ENCODE results near the gene C19orf38.

C19orf38 gene

DNA sequence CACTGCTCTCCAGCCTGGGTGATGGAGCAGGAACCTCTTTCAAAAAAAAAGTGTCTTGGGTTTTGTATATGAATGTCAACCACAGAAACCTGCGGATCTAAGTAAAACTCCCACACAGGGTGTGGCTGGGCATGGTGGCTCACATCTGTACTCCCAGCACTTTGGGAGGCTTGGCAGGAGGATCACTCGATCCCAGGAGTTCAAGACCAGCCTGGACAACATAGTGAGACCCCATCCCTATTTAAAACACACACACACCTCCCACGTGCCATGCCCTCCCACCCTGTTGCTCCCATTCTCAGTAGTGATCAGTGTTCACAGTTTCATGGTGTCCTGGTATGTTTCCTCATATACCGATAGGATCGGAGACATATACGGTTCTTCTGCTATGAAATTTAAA is 21.4 kb upstream of the C19orf38 start:
- Histone ChIP-seq H3K27ac (ENCODE audit: low read depth, low read length) (no peak overlapping the region), H3K36me3 (ENCODE audit: control insufficient read depth, insufficient read depth, low read length) (peaks cover 53% of the 10 kb centered on the region), H3K27me3 (ENCODE audit: control insufficient read depth, insufficient read depth, low read length) (no peaks in the 10 kb centered on the region)

DNA sequence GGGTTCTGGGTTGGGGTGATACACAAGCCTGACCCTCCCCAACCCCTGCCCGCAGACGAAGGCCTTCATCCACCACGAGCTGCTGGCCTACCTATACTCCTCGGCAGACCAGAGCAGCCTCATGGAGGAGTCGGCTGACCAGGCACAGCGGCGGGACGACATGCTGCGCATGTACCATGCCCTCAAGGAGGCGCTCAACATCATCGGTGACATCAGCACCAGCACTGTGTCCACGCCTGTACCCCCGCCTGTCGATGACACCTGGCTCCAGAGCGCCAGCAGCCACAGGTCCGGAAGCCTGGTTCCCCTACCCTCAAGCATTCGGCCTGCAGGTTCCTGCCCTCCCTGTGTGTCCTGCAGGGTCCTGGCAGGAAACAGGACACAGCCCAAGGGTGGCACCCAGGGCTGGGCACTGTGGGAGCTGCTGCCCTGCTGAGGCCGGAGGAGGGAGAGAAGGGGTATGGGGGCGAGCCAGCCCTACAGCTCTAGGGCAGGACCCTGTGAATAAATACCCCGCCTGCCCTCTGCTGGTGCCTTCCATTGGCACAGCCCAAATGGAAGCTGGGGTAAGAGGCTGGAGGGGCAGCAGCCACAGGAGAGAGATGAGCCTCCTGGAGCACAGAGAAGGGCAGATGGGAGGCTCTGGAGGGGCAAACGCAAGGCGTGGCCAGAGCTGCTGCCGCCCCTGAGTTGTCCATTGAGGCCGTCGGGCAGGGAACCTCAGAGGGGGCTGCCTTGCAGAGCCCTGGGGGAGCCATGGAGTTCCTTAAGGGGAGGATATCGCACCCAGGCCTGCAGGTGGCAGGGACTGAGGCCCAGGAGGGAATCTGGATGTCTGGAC is 19.0 kb upstream of the C19orf38 start:
- H3K4me1 ChIP-seq (ENCODE audit: control insufficient read depth, insufficient read depth, low read length), result no peaks in the 10 kb centered on the region
- H3K9ac ChIP-seq (ENCODE audit: low read length), result no peak overlapping the region
- no peaks in the 10 kb centered on the region for H3K27me3 ChIP-seq (ENCODE audit: control insufficient read depth, insufficient read depth, low read length)
- H3K9me3 ChIP-seq (ENCODE audit: control insufficient read depth, insufficient read depth, low read depth, low read length), result no peaks in the 10 kb centered on the region
- H3K36me3 ChIP-seq (ENCODE audit: control insufficient read depth, insufficient read depth, low read length), result peaks cover 66% of the 10 kb centered on the region
- no peak overlapping the region for H3K27ac ChIP-seq (ENCODE audit: low read depth, low read length)
- no peak overlapping the region for H3K4me3 ChIP-seq (ENCODE audit: low read depth, low read length)

More for the DNA sequence above, 21.4 kb upstream of the C19orf38 start:
- Histone ChIP-seq H3K9me3 (ENCODE audit: control insufficient read depth, insufficient read depth, low read depth, low read length) (no peaks in the 10 kb centered on the region), H3K9ac (ENCODE audit: low read length) (no peak overlapping the region), H3K4me1 (ENCODE audit: control insufficient read depth, insufficient read depth, low read length) (no peaks in the 10 kb centered on the region), H3K4me3 (ENCODE audit: low read depth, low read length) (no peak overlapping the region)

DNA sequence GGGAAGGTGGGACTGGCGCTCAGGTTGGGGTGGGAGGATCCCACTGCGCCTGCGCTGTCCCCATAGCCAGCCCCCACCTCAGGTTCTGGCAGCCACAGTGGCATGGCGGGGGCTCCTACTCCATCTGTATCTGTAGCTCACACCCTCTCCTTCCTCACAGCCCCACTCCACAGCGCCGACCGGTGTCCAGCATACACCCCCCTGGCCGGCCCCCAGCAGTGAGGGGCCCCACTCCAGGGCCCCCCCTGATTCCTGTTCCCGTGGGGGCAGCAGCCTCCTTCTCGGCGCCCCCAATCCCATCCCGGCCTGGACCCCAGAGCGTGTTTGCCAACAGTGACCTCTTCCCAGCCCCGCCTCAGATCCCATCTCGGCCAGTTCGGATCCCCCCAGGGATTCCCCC is 18.2 kb upstream of the C19orf38 start:
- no peak overlapping the region for H3K27ac ChIP-seq (ENCODE audit: low read depth, low read length)
- no peak overlapping the region for H3K9ac ChIP-seq (ENCODE audit: low read length)

DNA sequence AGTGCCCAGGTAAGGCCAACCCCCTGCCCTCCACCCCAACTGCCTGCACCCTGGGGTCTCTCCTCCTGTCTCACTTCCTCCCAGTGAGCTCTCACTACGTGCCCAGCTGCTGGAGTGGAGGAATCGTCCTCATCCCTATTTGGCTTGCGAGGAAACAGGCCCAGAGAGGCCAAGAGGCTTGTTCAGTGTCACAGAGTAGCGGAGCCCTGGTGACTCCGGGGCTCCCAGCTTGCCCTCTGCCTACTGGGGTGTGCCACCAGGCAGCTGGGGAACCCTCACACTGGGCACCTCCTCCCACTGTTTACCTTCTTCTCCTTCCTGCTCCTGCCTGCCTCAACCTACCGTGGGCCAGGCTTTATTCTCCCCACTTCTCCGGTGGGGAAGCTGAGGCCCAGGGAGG is 17.8 kb upstream of the C19orf38 start:
- no peaks in the 10 kb centered on the region for H3K4me1 ChIP-seq (ENCODE audit: control insufficient read depth, insufficient read depth, low read length)
- H3K4me3 ChIP-seq (ENCODE audit: low read depth, low read length), result no peak overlapping the region
- H3K9ac ChIP-seq (ENCODE audit: low read length), result no peak overlapping the region
- no peaks in the 10 kb centered on the region for H3K27me3 ChIP-seq (ENCODE audit: control insufficient read depth, insufficient read depth, low read length)
- H3K36me3 ChIP-seq (ENCODE audit: control insufficient read depth, insufficient read depth, low read length), result peaks cover 57% of the 10 kb centered on the region
- no peaks in the 10 kb centered on the region for H3K9me3 ChIP-seq (ENCODE audit: control insufficient read depth, insufficient read depth, low read depth, low read length)
- H3K27ac ChIP-seq (ENCODE audit: low read depth, low read length), result no peak overlapping the region

More for the DNA sequence above, 18.2 kb upstream of the C19orf38 start:
- H3K36me3 ChIP-seq (ENCODE audit: control insufficient read depth, insufficient read depth, low read length), result peaks cover 59% of the 10 kb centered on the region
- H3K4me3 ChIP-seq (ENCODE audit: low read depth, low read length), result no peak overlapping the region
- H3K27me3 ChIP-seq (ENCODE audit: control insufficient read depth, insufficient read depth, low read length), result no peaks in the 10 kb centered on the region
- H3K9me3 ChIP-seq (ENCODE audit: control insufficient read depth, insufficient read depth, low read depth, low read length), result no peaks in the 10 kb centered on the region
- H3K4me1 ChIP-seq (ENCODE audit: control insufficient read depth, insufficient read depth, low read length), result no peaks in the 10 kb centered on the region

DNA sequence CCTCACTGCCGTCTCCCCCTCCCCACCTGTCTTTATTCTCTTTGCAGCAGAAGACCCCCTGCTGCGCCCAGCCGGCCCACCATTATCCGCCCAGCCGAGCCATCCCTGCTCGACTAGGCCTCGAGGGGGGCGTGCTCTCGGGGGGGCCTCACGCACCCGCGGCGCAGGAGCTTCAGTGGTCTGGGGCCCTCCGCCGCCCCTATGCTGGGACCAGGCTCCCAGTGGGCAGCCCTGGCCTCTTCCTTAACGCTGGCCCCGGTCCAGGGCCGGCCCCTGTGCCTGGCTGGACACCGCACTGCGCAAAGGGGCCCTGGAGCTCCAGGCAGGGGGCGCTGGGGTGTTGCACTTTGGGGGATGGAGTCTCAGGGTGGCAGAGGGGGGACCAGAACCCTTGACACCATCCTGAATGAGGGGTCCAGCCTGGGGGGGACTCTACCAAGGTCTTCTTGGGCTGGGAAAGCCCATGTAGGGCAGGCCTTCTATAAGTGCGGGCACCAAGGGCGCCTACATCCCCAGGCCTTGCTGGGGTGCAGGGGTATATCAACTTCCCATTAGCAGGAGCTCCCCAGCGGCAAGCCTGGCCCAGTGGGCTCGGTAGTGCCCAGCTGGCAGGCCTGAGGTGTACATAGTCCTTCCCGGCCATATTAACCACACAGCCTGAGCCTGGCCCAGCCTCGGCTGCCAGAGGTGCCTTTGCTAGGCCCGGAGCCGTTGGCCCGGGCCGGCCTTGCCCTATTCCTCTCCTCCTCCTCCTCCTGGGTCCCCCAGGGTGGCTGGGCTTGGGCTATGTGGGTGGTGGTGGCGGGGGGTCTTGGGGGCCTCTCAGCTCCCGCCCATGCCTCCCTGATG is 17.1 kb upstream of the C19orf38 start:
- Histone ChIP-seq H3K27me3 (ENCODE audit: control insufficient read depth, insufficient read depth, low read length) (no peaks in the 10 kb centered on the region), H3K4me1 (ENCODE audit: control insufficient read depth, insufficient read depth, low read length) (no peaks in the 10 kb centered on the region), H3K36me3 (ENCODE audit: control insufficient read depth, insufficient read depth, low read length) (peaks cover 52% of the 10 kb centered on the region), H3K9ac (ENCODE audit: low read length) (no peak overlapping the region), H3K9me3 (ENCODE audit: control insufficient read depth, insufficient read depth, low read depth, low read length) (no peaks in the 10 kb centered on the region), H3K4me3 (ENCODE audit: low read depth, low read length) (no peak overlapping the region), H3K27ac (ENCODE audit: low read depth, low read length) (no peak overlapping the region)

DNA sequence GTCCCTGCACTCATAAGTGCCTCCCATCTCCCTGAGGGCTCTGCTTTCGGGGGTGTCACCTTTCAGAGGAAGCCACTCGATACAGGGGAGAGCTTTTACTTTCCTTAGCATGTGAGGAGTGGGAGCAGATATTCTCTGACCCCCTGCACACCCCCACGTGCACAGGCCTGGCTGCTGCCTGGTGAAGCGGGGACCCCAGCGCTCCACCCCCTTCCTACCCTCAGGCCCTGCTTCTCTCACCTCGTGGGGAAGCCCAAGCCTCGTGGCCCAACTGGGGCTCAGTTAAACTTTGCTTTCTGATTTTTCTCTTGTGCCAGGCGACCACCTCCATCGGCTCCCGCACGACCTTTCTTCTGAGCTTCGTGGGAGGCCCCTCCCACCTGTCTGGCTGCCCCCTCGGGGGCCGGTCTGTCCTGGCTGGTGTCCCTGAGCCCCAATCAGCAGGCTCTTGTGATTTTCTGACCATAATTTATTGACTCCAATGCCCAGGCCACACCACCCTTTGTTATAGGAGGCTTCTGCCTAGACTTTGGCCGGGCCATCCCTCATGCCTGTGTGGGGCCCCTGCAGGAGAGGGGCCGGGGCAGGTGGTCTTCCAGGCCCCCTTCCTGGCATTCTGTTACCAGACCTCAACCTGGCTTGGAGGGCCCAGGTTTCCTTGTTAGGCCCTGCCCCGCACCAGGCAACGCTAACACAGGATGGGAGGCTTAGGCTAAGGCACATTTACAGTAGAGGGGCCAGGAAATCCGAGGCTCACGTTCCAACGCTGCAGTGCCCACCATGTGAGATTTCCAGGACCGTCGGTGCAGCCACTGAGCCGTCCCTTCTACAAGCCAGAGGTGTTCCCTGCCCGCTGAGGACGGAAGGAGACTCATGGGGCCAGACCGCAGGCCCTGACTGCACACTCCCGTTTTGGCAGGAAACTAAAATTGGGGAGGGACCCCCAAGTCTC is 16.0 kb upstream of the C19orf38 start:
- Histone ChIP-seq H3K27me3 (ENCODE audit: control insufficient read depth, insufficient read depth, low read length) (no peaks in the 10 kb centered on the region), H3K9me3 (ENCODE audit: control insufficient read depth, insufficient read depth, low read depth, low read length) (peaks cover 7% of the 10 kb centered on the region; the same call in 1 of the 2 replicates), H3K36me3 (ENCODE audit: control insufficient read depth, insufficient read depth, low read length) (peaks cover 43% of the 10 kb centered on the region), H3K4me3 (ENCODE audit: low read depth, low read length) (no peak overlapping the region), H3K9ac (ENCODE audit: low read length) (no peak overlapping the region), H3K4me1 (ENCODE audit: control insufficient read depth, insufficient read depth, low read length) (no peaks in the 10 kb centered on the region), H3K27ac (ENCODE audit: low read depth, low read length) (no peak overlapping the region)

DNA sequence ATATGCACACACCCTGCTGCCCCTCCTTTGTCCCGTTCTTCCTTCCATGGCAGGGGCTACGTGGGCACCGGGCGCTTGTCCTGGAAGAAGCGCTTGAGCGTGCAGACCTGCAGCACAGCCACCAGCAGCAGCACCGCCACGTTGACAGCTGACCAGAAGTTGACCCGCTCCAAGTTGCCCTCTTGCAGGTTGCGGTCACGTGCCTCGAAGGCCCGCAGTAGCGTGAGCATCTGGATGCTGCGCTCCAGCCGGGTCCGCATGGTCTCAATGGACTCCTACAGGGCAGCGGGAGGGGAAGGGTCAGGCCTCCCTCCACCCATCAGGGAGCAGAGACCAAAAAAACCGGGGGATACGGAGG is 15.3 kb upstream of the C19orf38 start:
- H3K4me1 ChIP-seq (ENCODE audit: control insufficient read depth, insufficient read depth, low read length), result no peaks in the 10 kb centered on the region
- no peak overlapping the region for H3K4me3 ChIP-seq (ENCODE audit: low read depth, low read length)
- H3K9ac ChIP-seq (ENCODE audit: low read length), result no peak overlapping the region
- no peak overlapping the region for H3K27ac ChIP-seq (ENCODE audit: low read depth, low read length)
- no peaks in the 10 kb centered on the region for H3K27me3 ChIP-seq (ENCODE audit: control insufficient read depth, insufficient read depth, low read length)
- peaks cover 7% of the 10 kb centered on the region; the same call in 1 of the 2 replicates for H3K9me3 ChIP-seq (ENCODE audit: control insufficient read depth, insufficient read depth, low read depth, low read length)
- H3K36me3 ChIP-seq (ENCODE audit: control insufficient read depth, insufficient read depth, low read length), result peaks cover 43% of the 10 kb centered on the region

DNA sequence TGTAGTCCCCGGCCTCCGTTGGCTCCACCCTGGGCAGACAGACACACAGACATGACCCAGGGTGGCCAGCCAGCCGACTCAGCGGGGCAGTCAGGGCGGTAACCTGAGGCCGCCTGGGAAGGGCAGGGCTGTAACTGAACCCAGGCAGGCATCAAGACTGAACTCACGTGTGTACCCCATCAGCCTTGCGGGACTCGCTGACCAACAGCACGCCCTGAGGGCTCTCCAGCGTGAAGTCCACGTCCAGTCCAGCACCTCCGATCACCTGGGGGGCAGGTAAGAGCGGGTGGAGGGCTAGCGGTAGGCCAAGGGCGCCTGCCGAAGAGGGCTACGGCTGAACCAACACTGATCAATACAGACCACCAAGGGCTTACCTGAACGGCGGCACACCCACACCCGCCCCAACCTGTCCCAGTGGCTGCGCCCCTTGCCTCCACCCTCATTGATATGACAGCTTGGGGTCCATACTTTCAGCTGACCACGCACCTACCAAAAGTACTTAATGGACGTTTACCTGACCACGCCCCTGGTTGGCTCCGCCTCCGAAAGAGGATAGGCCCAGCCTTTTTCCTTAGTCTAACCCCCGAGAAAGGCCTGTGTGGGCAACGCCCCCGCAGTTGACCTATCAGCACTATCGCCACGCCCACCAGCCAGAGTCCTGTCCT is 13.0 kb upstream of the C19orf38 start:
- Histone ChIP-seq H3K27me3 (ENCODE audit: control insufficient read depth, insufficient read depth, low read length) (no peaks in the 10 kb centered on the region), H3K4me1 (ENCODE audit: control insufficient read depth, insufficient read depth, low read length) (no peaks in the 10 kb centered on the region), H3K27ac (ENCODE audit: low read depth, low read length) (peak overlapping the region; percentile 10; the same call in 1 of the 2 replicates), H3K4me3 (ENCODE audit: low read depth, low read length) (peak overlapping the region; percentile 71), H3K36me3 (ENCODE audit: control insufficient read depth, insufficient read depth, low read length) (peaks cover 31% of the 10 kb centered on the region), H3K9ac (ENCODE audit: low read length) (peak overlapping the region; percentile 58), H3K9me3 (ENCODE audit: control insufficient read depth, insufficient read depth, low read depth, low read length) (peaks cover 7% of the 10 kb centered on the region; the same call in 1 of the 2 replicates)

DNA sequence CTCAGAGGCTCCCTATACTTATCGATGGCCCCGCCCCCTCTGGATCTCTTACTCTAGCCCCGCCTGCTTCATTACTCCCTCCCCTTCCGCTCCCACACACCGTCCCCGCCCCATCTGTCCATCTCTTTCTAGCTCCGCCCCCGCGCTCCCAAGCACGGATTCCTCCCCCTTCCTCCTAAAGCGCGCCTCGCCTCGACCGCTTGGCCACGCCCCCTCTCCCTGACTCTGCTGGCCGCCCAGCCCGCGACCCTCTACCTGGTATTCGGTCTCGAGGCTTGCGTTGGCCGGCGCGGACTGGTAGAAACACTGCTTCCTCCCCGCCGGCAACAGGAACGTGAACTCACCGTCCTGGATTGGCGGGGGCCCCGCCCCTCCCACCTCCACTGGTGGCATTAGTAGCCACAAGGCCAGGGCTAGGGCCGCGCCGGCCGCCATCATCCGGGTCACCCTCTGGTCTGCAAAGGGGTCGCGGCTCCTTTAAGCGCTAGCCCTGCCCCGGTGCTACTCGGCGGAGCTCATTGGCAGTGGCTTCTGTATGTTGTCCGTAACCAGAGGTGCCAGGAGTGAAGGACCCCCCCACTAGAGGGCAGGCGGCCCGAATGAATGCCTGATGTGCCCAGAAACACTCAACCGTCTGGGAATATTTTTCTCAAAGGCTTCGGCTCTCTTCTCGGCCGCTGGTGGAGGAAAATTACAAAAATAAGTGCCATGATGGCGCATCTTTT is 12.3 kb upstream of the C19orf38 start, which contains the start of gene TMED1:
Gene TMED1, minus strand, starts transcription at position 459 of the 725 bp plus-strand sequence. Its CDS starts 21 bp downstream, at position 438.
- H3K36me3 ChIP-seq (ENCODE audit: control insufficient read depth, insufficient read depth, low read length), result peaks cover 26% of the 10 kb centered on the region

More for the DNA sequence above, 12.3 kb upstream of the C19orf38 start, which contains the start of gene TMED1:
- Histone ChIP-seq H3K27me3 (ENCODE audit: control insufficient read depth, insufficient read depth, low read length) (no peaks in the 10 kb centered on the region), H3K4me1 (ENCODE audit: control insufficient read depth, insufficient read depth, low read length) (no peaks in the 10 kb centered on the region), H3K9me3 (ENCODE audit: control insufficient read depth, insufficient read depth, low read depth, low read length) (peaks cover 7% of the 10 kb centered on the region; the same call in 1 of the 2 replicates), H3K4me3 (ENCODE audit: low read depth, low read length) (peak within 1 kb of the TSS; percentile 80), H3K9ac (ENCODE audit: low read length) (peak within 1 kb of the TSS; percentile 91), H3K27ac (ENCODE audit: low read depth, low read length) (peak within 1 kb of the TSS; percentile 99)
